K562 (cell line): ENCODE data around the gene IBTK. TPM values are rescaled to one million over a fixed set of nuclear protein-coding genes. Genes with fewer than 3 reads are reported as not detected.

Source experiments
- ATAC-seq: fragments of 200-7000 bp; cut with Tn5 transposase; 3 replicates; pipeline ENCODE4 v1.9.1; 2020; ENCODE audit warnings: moderate library complexity
- BruUV-seq: library from RNA; stranded (reverse); fragments of 400-500 nt; replicated peaks from 2 replicates; lab custom pipeline; 2021; lab: Mats Ljungman, UMichigan
- CTCF ChIA-PET: fragments of 300-600 bp; formaldehyde crosslinking; extraction: SDS; loops from one replicate; lab custom pipeline; 2021; ENCODE audit warnings: low intra/inter-chr PET ratio; lab: Yijun Ruan, JAX
- POLR2A ChIA-PET: fragments of 300-600, 350-650 bp; sonication (Branson Sonifier 250); formaldehyde crosslinking; extraction: SDS; loops from one replicate; lab custom pipeline; 2021; ENCODE audit warnings: antibody characterized with exemption, inconsistent platforms; lab: Yijun Ruan, JAX
- DNase-seq, 4 experiments: peaks; one replicate each; pipeline versions ENCODE4 v3.0.0 to v3.0.0-alpha.2; 2011 to 2018; ENCODE audit warnings: low spot score in 3 of 4, mixed read lengths in 3 of 4; ENCODE audit errors: extremely low read depth in 1 of 4
- FAIRE-seq: peaks from 2 replicates; lab custom pipeline; 2011; peaks lifted over from hg19 to GRCh38; lab: Jason Lieb, UNC
- H2AFZ ChIP-seq: 2 replicates; pipeline ENCODE4 v1.6.0; 2011; ENCODE audit warnings: low read depth, low read length, control low read depth, inconsistent platforms
- H3K27ac ChIP-seq: fragments of 200-600 bp; 3 replicates; pipeline ENCODE4 v1.8.0; 2011; ENCODE audit warnings: low read depth, mild to moderate bottlenecking, control low read depth, inconsistent platforms, low read length, moderate library complexity, mixed read lengths; ENCODE audit errors: extremely low read depth
- H3K27me3 ChIP-seq, 2 experiments: fragments of 300-600 bp in 1 of 2; 2 replicates in 1 of 2; 3 replicates in 1 of 2; pipeline versions ENCODE4 v1.6.0 to v1.8.0; 2011; ENCODE audit warnings: inconsistent platforms in 2 of 2, low read length in 2 of 2, mild to moderate bottlenecking in 1 of 2, mixed read lengths in 1 of 2, moderate library complexity in 1 of 2; ENCODE audit not compliant: control insufficient read depth in 2 of 2, insufficient read depth in 2 of 2
- H3K36me3 ChIP-seq: fragments of 300-600 bp; 3 replicates; pipeline ENCODE4 v1.8.0; 2011; ENCODE audit warnings: mild to moderate bottlenecking, low read length, inconsistent platforms; ENCODE audit not compliant: control insufficient read depth, insufficient read depth
- H3K4me1 ChIP-seq, 2 experiments: fragments of 200-600 bp in 1 of 2; replicated peaks in 1 of 2; 2 replicates in 1 of 2; 3 replicates in 1 of 2; pipeline versions ENCODE4 v1.5.1 to v1.8.0; 2011; ENCODE audit warnings: inconsistent platforms in 2 of 2, low read length in 2 of 2, mild to moderate bottlenecking in 1 of 2, mixed read lengths in 1 of 2, moderate library complexity in 1 of 2; ENCODE audit not compliant: control insufficient read depth in 2 of 2, insufficient read depth in 2 of 2
- H3K4me2 ChIP-seq: 2 replicates; pipeline ENCODE4 v1.6.1; 2011; ENCODE audit warnings: low read length, control low read depth, inconsistent platforms, mixed read lengths; ENCODE audit not compliant: insufficient read depth
- H3K4me3 ChIP-seq: fragments of 200-600 bp; sonication (generic), shearing (Covaris generic); 2 replicates; pipeline ENCODE4 v1.5.1; 2016; ENCODE audit warnings: control low read depth, inconsistent platforms
- H3K79me2 ChIP-seq: fragments of 200-600 bp; 3 replicates; pipeline ENCODE4 v1.8.0; 2011; ENCODE audit warnings: low read length, inconsistent platforms; ENCODE audit not compliant: control insufficient read depth, insufficient read depth
- H3K9ac ChIP-seq, 2 experiments: 2 replicates each; pipeline versions ENCODE4 v1.6.0 to v1.6.1; 2011; ENCODE audit warnings: low read depth in 2 of 2, low read length in 2 of 2, control low read depth in 1 of 2, inconsistent platforms in 1 of 2, mild to moderate bottlenecking in 1 of 2, mixed read lengths in 1 of 2; ENCODE audit not compliant: insufficient read depth in 1 of 2
- H3K9me1 ChIP-seq: one replicate; pipeline ENCODE4 v1.6.0; 2011; ENCODE audit warnings: inconsistent platforms, mild to moderate bottlenecking, low read length, moderate library complexity; ENCODE audit not compliant: control insufficient read depth, insufficient read depth
- H3K9me3 ChIP-seq: replicated peaks from 2 replicates; pipeline ENCODE4 v1.5.1; 2011; ENCODE audit warnings: low read depth, low read length, inconsistent platforms; ENCODE audit not compliant: control insufficient read depth, insufficient read depth
- H4K20me1 ChIP-seq: replicated peaks from 2 replicates; pipeline ENCODE4 v1.6.1; 2011; ENCODE audit warnings: low read length, inconsistent platforms, mixed read lengths; ENCODE audit not compliant: control insufficient read depth, insufficient read depth
- ELF1 ChIP-seq: fragments of 200-800 bp; sonication (Bioruptor generic); IDR thresholded peaks from 2 replicates; pipeline ENCODE4 v1.6.1; 2016; ENCODE audit warnings: missing genetic modification characterization, missing compliant biosample characterization
- FIP1L1 ChIP-seq: fragments of 200-400 bp; formaldehyde crosslinking; IDR thresholded peaks from 2 replicates; pipeline ENCODE4 v1.6.1; 2018; ENCODE audit warnings: mild to moderate bottlenecking, low read depth, low read length; ENCODE audit not compliant: poor library complexity, severe bottlenecking
- FOXA1 ChIP-seq: fragments of 450-650 bp; IDR thresholded peaks from 2 replicates; pipeline ENCODE4 v1.6.1; 2016; ENCODE audit warnings: mild to moderate bottlenecking, borderline replicate concordance
- FOXJ2 ChIP-seq: fragments of 200-800 bp; sonication (Bioruptor generic); IDR thresholded peaks from 2 replicates; pipeline ENCODE4 v1.6.1; 2016; ENCODE audit warnings: missing genetic modification characterization, missing compliant biosample characterization
- LCOR ChIP-seq: sonication (generic); formaldehyde crosslinking; IDR thresholded peaks from 2 replicates; pipeline ENCODE4 v1.8.0; 2022; ENCODE audit warnings: mild to moderate bottlenecking, missing genetic modification reagents
- PHB ChIP-seq: fragments of 250-450 bp; sonication (Bioruptor Pico); IDR thresholded peaks from 2 replicates; pipeline ENCODE4 v1.5.0; 2021
- POLR3G ChIP-seq: IDR thresholded peaks from 2 replicates; pipeline ENCODE4 v1.6.1; 2011; ENCODE audit not compliant: insufficient read length, insufficient replicate concordance; ENCODE audit errors: extremely low read depth
- ZNF586 ChIP-seq: fragments of 450-650 bp; formaldehyde crosslinking; conservative IDR thresholded peaks from 2 replicates; pipeline ENCODE4 v1.4.0; 2020; ENCODE audit warnings: mild to moderate bottlenecking, moderate library complexity
- WGBS: fragments of 100-300 bp; shearing (Covaris generic); methylation state at CpG from one replicate; pipeline ENCODE4 v1.1.6; 2016; ENCODE audit warnings: low coverage, mixed read lengths; ENCODE audit not compliant: insufficient coverage; ENCODE audit errors: missing lambda C conversion rate; 5-methylcytosine and 5-hydroxymethylcytosine counted together
- in situ Hi-C: fragments of 300-500 bp; cut with MboI; formaldehyde crosslinking; loops from 4 replicates; pipeline ENCODE4 v1.15.0; 2018; ENCODE audit warnings: inconsistent platforms, mixed read lengths
- intact Hi-C: fragments of 100-400 bp; cut with micrococcal nuclease; formaldehyde crosslinking; loops from 2 replicates; pipeline ENCODE4 v1.14.2; 2022
- polyA plus RNA-seq, 8 experiments: library from polyadenylated mRNA; depleted of rRNA in 4 of 8; stranded (reverse) in 5 of 8; unstranded in 3 of 8; fragments of >200 nt; fragmentation: Nextera tagmentation in 2 of 8; fragmentation: Illumina TruSeq in 1 of 8; extraction: Ambion mirVana in 2 of 8; extraction: Trizol in 1 of 8; gene quantifications; 2 replicates each; pipeline versions ENCODE4 v1.2.1 to v1.2.3, GENCODE V29; 2011 to 2014; ENCODE audit warnings: inconsistent platforms in 1 of 8, missing spikeins in 1 of 8
- total RNA-seq, 7 experiments: library from RNA; depleted of rRNA in 6 of 7; stranded (reverse); fragments of >200 nt in 6 of 7; fragmentation: Illumina TruSeq in 2 of 7; extraction: Trizol in 2 of 7; gene quantifications; 2 replicates each; pipeline versions ENCODE4 v1.2.1 to v1.2.3, GENCODE V29; 2011 to 2021; ENCODE audit warnings: low replicate concordance in 1 of 7
- TF ChIP-seq, protein P1 (sequence below), 2 experiments: fragments of 450-650 bp in 1 of 2; sonication (generic) in 1 of 2; formaldehyde crosslinking in 1 of 2; IDR thresholded peaks in 1 of 2; conservative IDR thresholded peaks in 1 of 2; 2 replicates each; pipeline versions ENCODE4 v1.6.1 to v1.8.1; 2016 to 2023; ENCODE audit warnings: mild to moderate bottlenecking in 2 of 2, moderate library complexity in 2 of 2, inconsistent platforms in 1 of 2, missing genetic modification reagents in 1 of 2
- TF ChIP-seq, protein P2 (sequence below): sonication (generic); formaldehyde crosslinking; IDR thresholded peaks from 2 replicates; pipeline ENCODE4 v1.8.0; 2022; ENCODE audit warnings: mild to moderate bottlenecking, missing genetic modification reagents, borderline replicate concordance
- TF ChIP-seq, protein P3 (sequence below): fragments of 450-650 bp; IDR thresholded peaks from 2 replicates; pipeline ENCODE4 v1.6.1; 2017; ENCODE audit warnings: antibody characterized with exemption
- TF ChIP-seq, protein P4 (sequence below): fragments of 450-650 bp; IDR thresholded peaks from 2 replicates; pipeline ENCODE4 v1.6.1; 2016
- TF ChIP-seq, protein P5 (sequence below): fragments of 250-450 bp; sonication (Bioruptor Pico); IDR thresholded peaks from 2 replicates; pipeline ENCODE4 v1.5.0; 2020; ENCODE audit warnings: mild to moderate bottlenecking, borderline replicate concordance

Gene IBTK
- total and polyA plus RNA-seq, 9 of the 15 experiments (the other 6 are each of a cell fraction or from before 2014, with no cell fraction given) = 13.2 to 36.4 (median 21.8) TPM

DNA sequence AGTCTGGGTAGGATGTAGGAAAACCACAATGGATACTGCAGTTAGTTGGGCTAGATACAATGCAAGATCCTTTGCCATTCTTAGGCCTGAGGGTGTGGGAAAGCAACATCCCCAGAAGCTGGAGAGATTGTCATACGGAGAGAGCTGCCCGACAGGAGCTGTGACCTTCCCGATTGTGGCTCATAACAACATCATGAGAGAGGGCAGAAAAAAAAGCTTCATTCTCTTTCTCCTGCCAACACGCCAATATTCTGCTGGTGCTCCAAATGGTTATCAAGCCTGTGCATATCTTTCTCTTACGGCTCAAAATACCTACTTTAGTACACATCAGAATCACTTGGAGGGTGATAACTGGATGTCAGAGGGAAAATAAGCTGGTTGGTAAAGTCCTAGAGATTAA, 81.1 kb downstream of the IBTK start:
- Histone ChIP-seq H3K9me3 (no peaks in the 10 kb centered on the region), H3K27ac (no peak overlapping the region), H3K36me3 (peaks cover 22% of the 10 kb centered on the region; the same call in 1 of the 3 replicates), H3K9ac (no peak overlapping the region), H3K4me3 (no peak overlapping the region), H3K9me1 (no peaks in the 10 kb centered on the region), H3K79me2 (no peaks in the 10 kb centered on the region), H2AFZ (no peak overlapping the region), H3K4me1 (no peaks in the 10 kb centered on the region), H3K27me3 (no peaks in the 10 kb centered on the region), H3K4me2 (no peak overlapping the region), H4K20me1 (no peaks in the 10 kb centered on the region)
- ATAC-seq = no peak
- no TSS peak for BruUV-seq
- in situ Hi-C loops = no loop called here
- WGBS = 90% methylated on average over 5 of the region's 5 CpGs
- DNase-seq = no peak
- POLR2A ChIA-PET = interaction anchor here (0.8 kb wide), 1 partner anchor 168 kb away, joined by 3 read pairs; no protein-coding TSS in a partner anchor
- intact Hi-C loops = no loop called here
- CTCF ChIA-PET = no interaction called here
- no peak for FAIRE-seq
- TF ChIP-seq, protein P1, sequence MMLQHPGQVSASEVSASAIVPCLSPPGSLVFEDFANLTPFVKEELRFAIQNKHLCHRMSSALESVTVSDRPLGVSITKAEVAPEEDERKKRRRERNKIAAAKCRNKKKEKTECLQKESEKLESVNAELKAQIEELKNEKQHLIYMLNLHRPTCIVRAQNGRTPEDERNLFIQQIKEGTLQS (IDR thresholded peaks at IDR 0.05) = no peak
- TF ChIP-seq, protein P1 (CRISPR knock-in tag; conservative IDR thresholded peaks at IDR 0.05) = no peak
- TF ChIP-seq, protein P2, sequence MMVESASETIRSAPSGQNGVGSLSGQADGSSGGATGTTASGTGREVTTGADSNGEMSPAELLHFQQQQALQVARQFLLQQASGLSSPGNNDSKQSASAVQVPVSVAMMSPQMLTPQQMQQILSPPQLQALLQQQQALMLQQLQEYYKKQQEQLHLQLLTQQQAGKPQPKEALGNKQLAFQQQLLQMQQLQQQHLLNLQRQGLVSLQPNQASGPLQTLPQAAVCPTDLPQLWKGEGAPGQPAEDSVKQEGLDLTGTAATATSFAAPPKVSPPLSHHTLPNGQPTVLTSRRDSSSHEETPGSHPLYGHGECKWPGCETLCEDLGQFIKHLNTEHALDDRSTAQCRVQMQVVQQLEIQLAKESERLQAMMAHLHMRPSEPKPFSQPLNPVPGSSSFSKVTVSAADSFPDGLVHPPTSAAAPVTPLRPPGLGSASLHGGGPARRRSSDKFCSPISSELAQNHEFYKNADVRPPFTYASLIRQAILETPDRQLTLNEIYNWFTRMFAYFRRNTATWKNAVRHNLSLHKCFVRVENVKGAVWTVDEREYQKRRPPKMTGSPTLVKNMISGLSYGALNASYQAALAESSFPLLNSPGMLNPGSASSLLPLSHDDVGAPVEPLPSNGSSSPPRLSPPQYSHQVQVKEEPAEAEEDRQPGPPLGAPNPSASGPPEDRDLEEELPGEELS (CRISPR knock-in tag) = no peak
- TF ChIP-seq POLR3G = no peak
- no peak for TF ChIP-seq PHB (CRISPR knock-in tag)
- no peak for TF ChIP-seq FOXA1
- TF ChIP-seq ZNF586 (CRISPR knock-in tag) = no peak
- no peak for TF ChIP-seq LCOR
- TF ChIP-seq ELF1 (tag) = no peak
- TF ChIP-seq, protein P3, sequence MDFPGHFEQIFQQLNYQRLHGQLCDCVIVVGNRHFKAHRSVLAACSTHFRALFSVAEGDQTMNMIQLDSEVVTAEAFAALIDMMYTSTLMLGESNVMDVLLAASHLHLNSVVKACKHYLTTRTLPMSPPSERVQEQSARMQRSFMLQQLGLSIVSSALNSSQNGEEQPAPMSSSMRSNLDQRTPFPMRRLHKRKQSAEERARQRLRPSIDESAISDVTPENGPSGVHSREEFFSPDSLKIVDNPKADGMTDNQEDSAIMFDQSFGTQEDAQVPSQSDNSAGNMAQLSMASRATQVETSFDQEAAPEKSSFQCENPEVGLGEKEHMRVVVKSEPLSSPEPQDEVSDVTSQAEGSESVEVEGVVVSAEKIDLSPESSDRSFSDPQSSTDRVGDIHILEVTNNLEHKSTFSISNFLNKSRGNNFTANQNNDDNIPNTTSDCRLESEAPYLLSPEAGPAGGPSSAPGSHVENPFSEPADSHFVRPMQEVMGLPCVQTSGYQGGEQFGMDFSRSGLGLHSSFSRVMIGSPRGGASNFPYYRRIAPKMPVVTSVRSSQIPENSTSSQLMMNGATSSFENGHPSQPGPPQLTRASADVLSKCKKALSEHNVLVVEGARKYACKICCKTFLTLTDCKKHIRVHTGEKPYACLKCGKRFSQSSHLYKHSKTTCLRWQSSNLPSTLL = no peak
- TF ChIP-seq, protein P4, sequence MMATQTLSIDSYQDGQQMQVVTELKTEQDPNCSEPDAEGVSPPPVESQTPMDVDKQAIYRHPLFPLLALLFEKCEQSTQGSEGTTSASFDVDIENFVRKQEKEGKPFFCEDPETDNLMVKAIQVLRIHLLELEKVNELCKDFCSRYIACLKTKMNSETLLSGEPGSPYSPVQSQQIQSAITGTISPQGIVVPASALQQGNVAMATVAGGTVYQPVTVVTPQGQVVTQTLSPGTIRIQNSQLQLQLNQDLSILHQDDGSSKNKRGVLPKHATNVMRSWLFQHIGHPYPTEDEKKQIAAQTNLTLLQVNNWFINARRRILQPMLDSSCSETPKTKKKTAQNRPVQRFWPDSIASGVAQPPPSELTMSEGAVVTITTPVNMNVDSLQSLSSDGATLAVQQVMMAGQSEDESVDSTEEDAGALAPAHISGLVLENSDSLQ = no peak
- TF ChIP-seq FIP1L1 = no peak
- TF ChIP-seq FOXJ2 (tag) = no peak
- TF ChIP-seq, protein P5, sequence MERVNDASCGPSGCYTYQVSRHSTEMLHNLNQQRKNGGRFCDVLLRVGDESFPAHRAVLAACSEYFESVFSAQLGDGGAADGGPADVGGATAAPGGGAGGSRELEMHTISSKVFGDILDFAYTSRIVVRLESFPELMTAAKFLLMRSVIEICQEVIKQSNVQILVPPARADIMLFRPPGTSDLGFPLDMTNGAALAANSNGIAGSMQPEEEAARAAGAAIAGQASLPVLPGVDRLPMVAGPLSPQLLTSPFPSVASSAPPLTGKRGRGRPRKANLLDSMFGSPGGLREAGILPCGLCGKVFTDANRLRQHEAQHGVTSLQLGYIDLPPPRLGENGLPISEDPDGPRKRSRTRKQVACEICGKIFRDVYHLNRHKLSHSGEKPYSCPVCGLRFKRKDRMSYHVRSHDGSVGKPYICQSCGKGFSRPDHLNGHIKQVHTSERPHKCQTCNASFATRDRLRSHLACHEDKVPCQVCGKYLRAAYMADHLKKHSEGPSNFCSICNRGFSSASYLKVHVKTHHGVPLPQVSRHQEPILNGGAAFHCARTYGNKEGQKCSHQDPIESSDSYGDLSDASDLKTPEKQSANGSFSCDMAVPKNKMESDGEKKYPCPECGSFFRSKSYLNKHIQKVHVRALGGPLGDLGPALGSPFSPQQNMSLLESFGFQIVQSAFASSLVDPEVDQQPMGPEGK (CRISPR knock-in tag) = no peak
